HUES48 (cell line): ENCODE results near the gene HEATR5B.
A peak's percentile ranks its signal among the peaks of the same experiment; 100 is the strongest.

ENCODE experiments used
- H3K27ac ChIP-seq: one replicate; pipeline ENCODE4 v1.7.0; 2013; ENCODE audit warnings: low read depth, low read length, inconsistent platforms
- H3K27me3 ChIP-seq: 2 replicates; pipeline ENCODE4 v1.6.1; 2013; ENCODE audit warnings: mild to moderate bottlenecking, low read length; ENCODE audit not compliant: control insufficient read depth, insufficient read depth
- H3K36me3 ChIP-seq: 2 replicates; pipeline ENCODE4 v1.6.1; 2013; ENCODE audit warnings: low read length; ENCODE audit not compliant: control insufficient read depth, insufficient read depth
- H3K4me1 ChIP-seq: 2 replicates; pipeline ENCODE4 v1.6.1; 2013; ENCODE audit warnings: mild to moderate bottlenecking, low read length; ENCODE audit not compliant: control insufficient read depth, insufficient read depth
- H3K4me3 ChIP-seq: 2 replicates; pipeline ENCODE4 v1.5.1; 2013; ENCODE audit warnings: mild to moderate bottlenecking, low read depth, low read length
- H3K9ac ChIP-seq: 2 replicates; pipeline ENCODE4 v1.6.1; 2013; ENCODE audit warnings: mild to moderate bottlenecking, low read depth, low read length, moderate library complexity
- H3K9me3 ChIP-seq: 2 replicates; pipeline ENCODE4 v1.6.1; 2013; ENCODE audit warnings: low read length; ENCODE audit not compliant: control insufficient read depth, insufficient read depth

The HEATR5B gene

GRCh38 chr2:37083873-37084794, at the start of gene HEATR5B, which contains the start of gene GPATCH11:
HEATR5B (minus strand) TSS chr2:37084372; CDS start chr2:37083414, 958 bp downstream.
GPATCH11 (plus strand) TSS chr2:37084518; CDS start chr2:37088382, 3,864 bp downstream.
- Histone ChIP-seq H3K36me3 (peaks cover 5% of the 10 kb centered on the region; the same call in 1 of the 2 replicates), H3K27ac (peak within 1 kb of the TSS; percentile 80), H3K9me3 (no peaks in the 10 kb centered on the region), H3K4me3 (peak within 1 kb of the TSS; percentile 88), H3K27me3 (no peaks in the 10 kb centered on the region), H3K4me1 (0 out of 2 replicates have a peak, but pooled peaks cover 4% of the 10 kb centered on the region), H3K9ac (peak within 1 kb of the TSS; percentile 74)

- no peak overlapping the region for H3K9ac ChIP-seq
- no peak overlapping the region for H3K27ac ChIP-seq
- peaks cover 86% of the 10 kb centered on the region for H3K36me3 ChIP-seq
- no peak overlapping the region for H3K4me3 ChIP-seq
- no peaks in the 10 kb centered on the region for H3K27me3 ChIP-seq
- H3K9me3 ChIP-seq, result no peaks in the 10 kb centered on the region
- no peaks in the 10 kb centered on the region for H3K4me1 ChIP-seq
Observed at GRCh38 chr2:37132914-37133313, 48.7 kb upstream of the HEATR5B start.

- no peak overlapping the region for H3K27ac ChIP-seq
- peaks cover 36% of the 10 kb centered on the region for H3K36me3 ChIP-seq
- no peak overlapping the region for H3K4me3 ChIP-seq
- no peak overlapping the region for H3K9ac ChIP-seq
- no peaks in the 10 kb centered on the region for H3K4me1 ChIP-seq
- no peaks in the 10 kb centered on the region for H3K9me3 ChIP-seq
- H3K27me3 ChIP-seq, result no peaks in the 10 kb centered on the region
Observed at GRCh38 chr2:37125416-37125815, 41.2 kb upstream of the HEATR5B start.

- no peak overlapping the region for H3K9ac ChIP-seq
- peaks cover 34% of the 10 kb centered on the region for H3K36me3 ChIP-seq
- H3K27ac ChIP-seq, result no peak overlapping the region
- H3K4me3 ChIP-seq, result no peak overlapping the region
- no peaks in the 10 kb centered on the region for H3K27me3 ChIP-seq
- no peaks in the 10 kb centered on the region for H3K9me3 ChIP-seq
- H3K4me1 ChIP-seq, result no peaks in the 10 kb centered on the region
Observed at GRCh38 chr2:37119157-37119556, 35.0 kb upstream of the HEATR5B start.

- peaks cover 45% of the 10 kb centered on the region for H3K36me3 ChIP-seq
- no peak overlapping the region for H3K27ac ChIP-seq
- no peaks in the 10 kb centered on the region for H3K9me3 ChIP-seq
- no peaks in the 10 kb centered on the region for H3K4me1 ChIP-seq
- no peaks in the 10 kb centered on the region for H3K27me3 ChIP-seq
- H3K9ac ChIP-seq, result no peak overlapping the region
- no peak overlapping the region for H3K4me3 ChIP-seq
Observed at GRCh38 chr2:37117566-37117965, 33.4 kb upstream of the HEATR5B start.

- no peak overlapping the region for H3K27ac ChIP-seq
- H3K36me3 ChIP-seq, result peaks cover 54% of the 10 kb centered on the region
- H3K4me1 ChIP-seq, result no peaks in the 10 kb centered on the region
- H3K9ac ChIP-seq, result no peak overlapping the region
- no peaks in the 10 kb centered on the region for H3K9me3 ChIP-seq
- H3K27me3 ChIP-seq, result no peaks in the 10 kb centered on the region
- H3K4me3 ChIP-seq, result no peak overlapping the region
Observed at GRCh38 chr2:37111958-37112357, 27.8 kb upstream of the HEATR5B start.

- H3K9me3 ChIP-seq, result no peaks in the 10 kb centered on the region
- no peak overlapping the region for H3K9ac ChIP-seq
- H3K4me3 ChIP-seq, result no peak overlapping the region
- peaks cover 59% of the 10 kb centered on the region for H3K36me3 ChIP-seq
- H3K27ac ChIP-seq, result no peak overlapping the region
- H3K4me1 ChIP-seq, result peaks cover 5% of the 10 kb centered on the region
- no peaks in the 10 kb centered on the region for H3K27me3 ChIP-seq
Observed at GRCh38 chr2:37110306-37111212, 26.4 kb upstream of the HEATR5B start.

GRCh38 chr2:37109523-37109922, 25.4 kb upstream of the HEATR5B start:
- H3K9ac ChIP-seq, result no peak overlapping the region
- H3K4me3 ChIP-seq, result no peak overlapping the region
- no peaks in the 10 kb centered on the region for H3K9me3 ChIP-seq
- peaks cover 56% of the 10 kb centered on the region for H3K36me3 ChIP-seq
- H3K27ac ChIP-seq, result no peak overlapping the region
- peaks cover 14% of the 10 kb centered on the region for H3K4me1 ChIP-seq
- no peaks in the 10 kb centered on the region for H3K27me3 ChIP-seq

- Histone ChIP-seq H3K36me3 (peaks cover 51% of the 10 kb centered on the region), H3K27me3 (no peaks in the 10 kb centered on the region), H3K27ac (no peak overlapping the region), H3K9me3 (no peaks in the 10 kb centered on the region), H3K9ac (no peak overlapping the region), H3K4me1 (peaks cover 16% of the 10 kb centered on the region), H3K4me3 (no peak overlapping the region)
Observed at GRCh38 chr2:37105150-37105549, 21.0 kb upstream of the HEATR5B start.

- Histone ChIP-seq H3K27ac (no peak overlapping the region), H3K4me3 (no peak overlapping the region), H3K4me1 (peaks cover 16% of the 10 kb centered on the region), H3K36me3 (peaks cover 50% of the 10 kb centered on the region), H3K27me3 (no peaks in the 10 kb centered on the region), H3K9me3 (no peaks in the 10 kb centered on the region), H3K9ac (no peak overlapping the region)
Observed at GRCh38 chr2:37104178-37104577, 20.0 kb upstream of the HEATR5B start.
